Measurements from ENCODE around the gene MSI1.

DNA sequence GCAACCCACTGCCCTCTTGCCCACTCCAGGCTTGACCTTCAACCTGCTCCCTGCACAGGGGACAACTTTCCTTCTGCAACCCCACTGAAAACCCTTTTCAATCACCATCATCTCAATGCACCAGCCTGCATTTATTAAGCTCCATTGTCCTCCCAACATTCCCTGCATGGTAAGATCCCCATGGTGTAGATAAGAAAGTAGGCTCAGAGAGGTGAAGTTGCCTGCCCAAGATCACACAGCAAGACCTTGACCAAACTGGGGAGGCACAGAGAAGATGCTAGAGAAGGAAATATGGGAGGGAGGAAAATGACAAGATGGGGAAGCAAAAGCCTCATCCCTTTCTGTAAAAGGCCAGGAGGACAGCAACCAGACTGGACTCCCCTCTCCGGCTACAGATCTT lies 9.8 kb downstream of the MSI1 start:
- TF ChIP-seq, protein P1, sequence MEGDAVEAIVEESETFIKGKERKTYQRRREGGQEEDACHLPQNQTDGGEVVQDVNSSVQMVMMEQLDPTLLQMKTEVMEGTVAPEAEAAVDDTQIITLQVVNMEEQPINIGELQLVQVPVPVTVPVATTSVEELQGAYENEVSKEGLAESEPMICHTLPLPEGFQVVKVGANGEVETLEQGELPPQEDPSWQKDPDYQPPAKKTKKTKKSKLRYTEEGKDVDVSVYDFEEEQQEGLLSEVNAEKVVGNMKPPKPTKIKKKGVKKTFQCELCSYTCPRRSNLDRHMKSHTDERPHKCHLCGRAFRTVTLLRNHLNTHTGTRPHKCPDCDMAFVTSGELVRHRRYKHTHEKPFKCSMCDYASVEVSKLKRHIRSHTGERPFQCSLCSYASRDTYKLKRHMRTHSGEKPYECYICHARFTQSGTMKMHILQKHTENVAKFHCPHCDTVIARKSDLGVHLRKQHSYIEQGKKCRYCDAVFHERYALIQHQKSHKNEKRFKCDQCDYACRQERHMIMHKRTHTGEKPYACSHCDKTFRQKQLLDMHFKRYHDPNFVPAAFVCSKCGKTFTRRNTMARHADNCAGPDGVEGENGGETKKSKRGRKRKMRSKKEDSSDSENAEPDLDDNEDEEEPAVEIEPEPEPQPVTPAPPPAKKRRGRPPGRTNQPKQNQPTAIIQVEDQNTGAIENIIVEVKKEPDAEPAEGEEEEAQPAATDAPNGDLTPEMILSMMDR (IDR thresholded peaks at IDR 0.05): no peak
- no peak for TF ChIP-seq POLR2A (IDR thresholded peaks at IDR 0.05)

Measured in right lobe of liver (tissue), 4 donors.